ENCODE results near the gene PIP4K2C. TPM values are rescaled to one million over a fixed set of nuclear protein-coding genes. Genes with fewer than 3 reads are reported as not detected.

Gene PIP4K2C
- 83.6 and 88.6 TPM in 2 replicates for total RNA-seq (2014; rRNA removed)
- Bru-seq, nascent RNA = percentile 82 among the genes with signal in this experiment
- percentile 97 among the genes with signal in this experiment for BruChase-seq, experiment 1, labeled RNA remaining after a 6-hour chase
- BruChase-seq, experiment 2, labeled RNA remaining after a 2-hour chase = percentile 93 among the genes with signal in this experiment
- long read RNA-seq, transcript PIP4K2C-201 (10 exons, 2,924 nt) = major isoform, 148 of 204 reads
- long read RNA-seq, partial matches to known transcripts = 20 of 204 reads
- long read RNA-seq, other reads (novel, unspliced or antisense) = 32 of 204 reads

- BruUV-seq (replicated peaks) = TSS peak; percentile 54
- H3K36me3 ChIP-seq (ENCODE audit: low read depth, low read length) = peaks cover 7% of the 10 kb centered on the region; the same call in 1 of the 2 replicates
- H3K4me1 ChIP-seq (ENCODE audit: insufficient read depth, low read length) = peaks cover 21% of the 10 kb centered on the region
- no peaks in the 10 kb centered on the region for H3K9me3 ChIP-seq (ENCODE audit: low read length)
- TF ChIP-seq EZH2 (IDR thresholded peaks at IDR 0.05; ENCODE audit: low read length, unreplicated experiment) = no peak
- no peak for TF ChIP-seq EZH2phosphoT487 (IDR thresholded peaks at IDR 0.05; ENCODE audit: borderline replicate concordance, low read length)
- TF ChIP-seq, protein P1, sequence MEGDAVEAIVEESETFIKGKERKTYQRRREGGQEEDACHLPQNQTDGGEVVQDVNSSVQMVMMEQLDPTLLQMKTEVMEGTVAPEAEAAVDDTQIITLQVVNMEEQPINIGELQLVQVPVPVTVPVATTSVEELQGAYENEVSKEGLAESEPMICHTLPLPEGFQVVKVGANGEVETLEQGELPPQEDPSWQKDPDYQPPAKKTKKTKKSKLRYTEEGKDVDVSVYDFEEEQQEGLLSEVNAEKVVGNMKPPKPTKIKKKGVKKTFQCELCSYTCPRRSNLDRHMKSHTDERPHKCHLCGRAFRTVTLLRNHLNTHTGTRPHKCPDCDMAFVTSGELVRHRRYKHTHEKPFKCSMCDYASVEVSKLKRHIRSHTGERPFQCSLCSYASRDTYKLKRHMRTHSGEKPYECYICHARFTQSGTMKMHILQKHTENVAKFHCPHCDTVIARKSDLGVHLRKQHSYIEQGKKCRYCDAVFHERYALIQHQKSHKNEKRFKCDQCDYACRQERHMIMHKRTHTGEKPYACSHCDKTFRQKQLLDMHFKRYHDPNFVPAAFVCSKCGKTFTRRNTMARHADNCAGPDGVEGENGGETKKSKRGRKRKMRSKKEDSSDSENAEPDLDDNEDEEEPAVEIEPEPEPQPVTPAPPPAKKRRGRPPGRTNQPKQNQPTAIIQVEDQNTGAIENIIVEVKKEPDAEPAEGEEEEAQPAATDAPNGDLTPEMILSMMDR (conservative IDR thresholded peaks at IDR 0.05; ENCODE audit: low read depth, low read length) = no peak
- intact Hi-C loops (cut with micrococcal nuclease) = no loop called here
- H3K9me2 ChIP-seq (replicated peaks; ENCODE audit: low read length) = no peaks in the 10 kb centered on the region
- H2AFZ ChIP-seq (ENCODE audit: low read length) = peak within 1 kb of the TSS; percentile 88
- no peaks in the 10 kb centered on the region for H3F3A ChIP-seq (ENCODE audit: low read length, unreplicated experiment)
- peak within 1 kb of the TSS; percentile 82 for H3K9ac ChIP-seq (ENCODE audit: low read length)
- peaks cover 10% of the 10 kb centered on the region; the same call in 1 of the 2 replicates for H4K20me1 ChIP-seq (ENCODE audit: low read length)
- peak; percentile 91 for DNase-seq
- H3K79me2 ChIP-seq (ENCODE audit: low read length) = peaks cover 33% of the 10 kb centered on the region
- H3K27me3 ChIP-seq (ENCODE audit: low read length) = no peaks in the 10 kb centered on the region
- H3K4me2 ChIP-seq (ENCODE audit: low read length) = peak within 1 kb of the TSS; percentile 94
- peak within 1 kb of the TSS; percentile 98 for H3K4me3 ChIP-seq (ENCODE audit: low read length)
- ATAC-seq = peak; percentile 93
- CTCF ChIA-PET = no interaction called here
- peak within 1 kb of the TSS; percentile 11; the same call in 1 of the 2 replicates for H3K27ac ChIP-seq (ENCODE audit: low read length)
- POLR2A ChIA-PET (ENCODE audit: unreplicated experiment) = no interaction called here
Measured at GRCh38 chr12:57590864-57591781, at the start of gene PIP4K2C. PIP4K2C (plus strand) TSS chr12:57591192; CDS start chr12:57591290, 98 bp downstream.

GRCh38 chr12:57541717-57542116 lies 49.3 kb upstream of the PIP4K2C start:
- H3K9ac ChIP-seq (ENCODE audit: low read length) = no peak overlapping the region
- H3K4me2 ChIP-seq (ENCODE audit: low read length) = no peak overlapping the region
- CTCF ChIA-PET = no interaction called here

More at GRCh38 chr12:57541717-57542116, 49.3 kb upstream of the PIP4K2C start:
- POLR2A ChIA-PET (ENCODE audit: unreplicated experiment) = no interaction called here
- H3K27ac ChIP-seq (ENCODE audit: low read length) = no peak overlapping the region
- no peak overlapping the region for H3K4me3 ChIP-seq (ENCODE audit: low read length)
- no peak overlapping the region for H2AFZ ChIP-seq (ENCODE audit: low read length)
- TF ChIP-seq, protein P1 (conservative IDR thresholded peaks at IDR 0.05; ENCODE audit: low read depth, low read length) = no peak
- TF ChIP-seq EZH2 (IDR thresholded peaks at IDR 0.05; ENCODE audit: low read length, unreplicated experiment) = no peak
- no peak for TF ChIP-seq EZH2phosphoT487 (IDR thresholded peaks at IDR 0.05; ENCODE audit: borderline replicate concordance, low read length)
- no peaks in the 10 kb centered on the region for H4K20me1 ChIP-seq (ENCODE audit: low read length)
- H3K9me2 ChIP-seq (replicated peaks; ENCODE audit: low read length) = no peaks in the 10 kb centered on the region
- peaks cover 24% of the 10 kb centered on the region for H3K79me2 ChIP-seq (ENCODE audit: low read length)
- H3K27me3 ChIP-seq (ENCODE audit: low read length) = no peaks in the 10 kb centered on the region
- H3K4me1 ChIP-seq (ENCODE audit: insufficient read depth, low read length) = peaks cover 12% of the 10 kb centered on the region
- intact Hi-C loops (cut with micrococcal nuclease) = no loop called here
- no TSS peak for BruUV-seq (replicated peaks)
- no peak for DNase-seq
- H3F3A ChIP-seq (ENCODE audit: low read length, unreplicated experiment) = no peaks in the 10 kb centered on the region
- no peaks in the 10 kb centered on the region for H3K9me3 ChIP-seq (ENCODE audit: low read length)
- H3K36me3 ChIP-seq (ENCODE audit: low read depth, low read length) = peaks cover 19% of the 10 kb centered on the region; the same call in 1 of the 2 replicates
- no peak for ATAC-seq

Measured in PC-3 (cell line).